ENCODE data around the gene GGCX.
"Not testable (repeated sequence)": the region's sequence is repeated elsewhere in the genome, so short reads cannot be mapped to it uniquely, and the experiment has no call there.

GGCX gene

DNA sequence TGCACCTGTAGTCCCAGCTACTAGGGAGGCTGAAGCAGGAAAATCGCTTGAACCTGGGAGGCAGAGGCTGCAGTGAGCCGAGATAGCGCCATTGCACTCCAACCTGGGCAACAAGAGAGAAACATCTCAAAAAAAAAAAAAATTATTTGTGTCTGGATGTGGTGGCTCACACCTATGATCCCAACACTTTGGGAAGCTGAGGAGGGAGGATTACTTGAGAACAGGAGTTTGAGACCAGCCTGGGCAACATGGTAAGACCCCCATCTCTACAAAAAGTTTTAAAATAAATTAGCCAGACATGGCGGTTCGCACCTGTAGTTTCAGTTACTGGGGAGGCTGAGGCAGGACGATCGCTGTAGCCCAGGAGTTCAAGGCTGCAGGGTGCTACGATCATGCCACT is 14.4 kb upstream of the GGCX start:
- DNase-seq (ENCODE audit: low read depth, low spot score): no peak

DNA sequence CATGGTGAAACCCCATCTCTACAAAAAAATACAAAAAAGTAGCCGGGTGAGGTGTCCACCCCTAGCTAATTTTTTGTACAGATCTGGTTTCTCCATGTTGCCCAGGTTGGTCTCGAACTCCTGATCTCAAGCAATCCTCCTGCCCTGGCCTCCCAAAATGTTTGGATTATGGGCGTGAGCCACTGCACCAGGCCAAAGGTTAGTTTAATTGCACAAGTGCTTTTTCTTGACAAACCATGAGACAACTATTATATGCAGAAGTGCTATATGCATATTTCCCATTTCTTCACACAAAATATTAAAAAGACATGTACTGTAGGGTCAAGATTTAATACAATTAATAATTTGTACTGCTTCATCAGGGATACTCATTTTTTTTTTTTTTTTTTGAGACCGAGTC is 5.0 kb upstream of the GGCX start:
- DNase-seq (ENCODE audit: low read depth, low spot score): no peak

DNA sequence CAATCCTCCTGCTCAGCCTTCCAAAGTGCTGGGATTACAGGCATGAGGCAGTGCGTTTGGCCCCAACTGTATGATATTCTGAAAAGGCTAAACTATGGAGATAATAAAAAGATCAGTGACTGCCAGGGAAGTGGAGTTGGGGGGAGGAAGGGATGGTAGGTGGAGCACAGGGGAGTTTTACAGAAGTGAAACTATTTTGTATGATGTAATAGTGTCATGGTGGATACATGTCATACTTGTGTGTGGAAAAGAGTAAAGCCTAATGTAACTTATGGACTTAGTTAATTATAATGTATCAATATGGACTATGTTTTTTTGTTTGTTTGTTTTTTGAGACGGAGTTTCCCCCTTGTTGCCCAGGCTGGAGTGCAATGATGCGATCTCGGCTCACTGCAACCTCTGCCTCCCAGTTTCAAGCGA is 2.9 kb upstream of the GGCX start:
- DNase-seq (ENCODE audit: low read depth, low spot score): no peak

DNA sequence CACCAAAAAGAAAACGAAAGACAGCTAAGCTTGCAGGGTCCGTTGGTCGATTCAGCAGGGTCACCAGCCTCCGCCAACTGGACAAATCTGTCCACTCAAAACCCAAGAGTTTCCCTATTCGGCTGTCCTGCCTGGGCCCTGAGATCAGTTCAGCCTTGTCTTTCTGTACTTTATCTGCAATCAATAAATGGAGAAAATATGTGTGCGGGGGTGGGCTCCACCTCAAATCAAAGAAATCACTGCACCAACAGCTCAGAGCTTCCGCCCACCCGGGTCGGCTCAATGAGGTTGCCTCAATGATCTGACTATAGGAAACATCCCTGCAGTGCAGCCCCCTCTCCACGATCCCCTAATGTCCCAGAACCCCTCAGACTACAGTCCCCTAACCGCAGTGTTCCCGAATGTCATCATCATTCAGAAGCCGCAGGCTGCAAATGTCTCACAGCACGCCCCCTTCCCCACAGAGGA is 447 bp downstream of the GGCX start:
- DNase-seq (ENCODE audit: low read depth, low spot score): no peak

DNA sequence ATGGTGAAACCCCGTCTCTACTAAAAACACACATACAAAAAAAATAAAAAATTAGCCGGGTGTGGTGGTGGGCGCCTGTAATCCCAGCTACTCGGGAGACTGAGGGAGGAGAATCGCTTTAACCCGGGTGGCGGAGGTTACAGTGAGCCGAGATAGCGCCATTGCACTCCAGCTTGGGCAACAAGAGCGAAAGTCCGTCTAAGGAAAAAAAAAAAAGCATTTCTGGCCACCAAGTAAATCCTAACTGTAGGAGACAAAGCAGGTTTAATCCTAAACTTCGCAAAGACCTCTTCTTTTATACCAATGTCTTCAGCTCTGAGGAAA is 928 bp downstream of the GGCX start:
- DNase-seq (ENCODE audit: low read depth, low spot score): not testable (repeated sequence)

DNA sequence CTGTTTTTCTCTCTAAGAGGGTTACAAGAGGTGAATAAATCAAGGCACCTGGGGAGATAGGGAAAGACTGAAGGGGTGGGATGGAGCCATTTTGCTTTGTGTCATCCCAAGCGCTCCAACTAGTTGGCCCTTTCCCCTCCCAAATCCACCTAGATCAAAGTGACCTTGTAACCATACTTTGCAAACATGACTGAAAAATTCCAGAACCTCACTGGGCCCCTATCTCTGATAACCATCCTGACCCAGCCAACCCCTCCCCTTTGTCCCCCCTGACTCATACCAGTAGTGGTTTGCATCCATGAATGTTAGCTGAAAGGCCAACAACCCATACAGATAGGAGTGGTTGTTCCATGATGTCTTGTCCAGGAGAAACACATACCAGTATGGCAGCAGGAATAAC is 3.1 kb downstream of the GGCX start:
- no peak for DNase-seq (ENCODE audit: low read depth, low spot score)

DNA sequence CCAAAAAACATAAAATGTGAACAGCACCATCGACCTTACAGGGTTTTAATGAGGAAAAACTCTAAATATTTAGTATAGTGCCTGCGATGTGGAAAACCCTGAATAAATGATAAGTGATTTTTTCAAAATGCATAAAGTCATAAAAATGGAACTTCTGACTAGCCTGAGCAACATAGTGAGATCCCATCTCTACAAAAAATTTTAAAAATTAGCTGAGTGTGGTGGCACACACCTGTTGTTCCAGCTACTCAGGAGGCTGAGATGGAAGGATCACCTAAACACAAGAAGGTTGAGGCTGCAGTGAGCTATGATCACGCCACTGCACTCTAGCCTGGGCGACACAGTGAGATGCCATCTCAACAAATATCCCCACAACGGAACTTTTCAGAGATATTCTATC is 4.2 kb downstream of the GGCX start:
- no peak for DNase-seq (ENCODE audit: low read depth, low spot score)

DNA sequence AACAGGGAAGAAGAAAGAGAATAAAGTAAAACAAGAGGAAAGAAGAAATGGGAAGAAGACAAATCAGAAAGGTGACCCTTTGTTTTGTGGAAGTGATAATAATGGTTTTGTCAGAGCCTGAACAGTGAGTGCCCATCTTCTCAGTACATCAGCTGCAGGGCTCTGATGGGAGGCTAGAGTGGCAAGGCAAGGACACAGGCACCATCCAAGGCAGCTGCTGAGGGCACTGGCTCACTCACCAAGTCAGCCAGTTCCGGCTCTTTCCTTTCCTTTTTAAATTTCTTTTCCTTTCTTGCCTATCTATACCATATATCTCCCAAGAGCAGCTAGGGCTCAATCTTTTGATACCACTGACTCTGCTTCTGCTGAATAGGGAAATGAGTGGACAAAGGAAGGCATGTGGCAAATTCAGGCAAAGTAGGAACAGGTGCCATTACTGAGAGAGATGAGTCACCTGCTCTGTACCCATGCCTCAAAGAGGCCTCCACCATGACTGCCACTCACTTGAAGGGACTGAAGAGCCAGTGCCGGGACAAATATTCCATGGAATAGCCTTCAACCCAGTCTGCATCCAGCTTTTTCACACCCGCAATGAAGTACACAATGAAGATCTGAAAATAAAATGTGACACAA is 6.2 kb downstream of the GGCX start:
- no peak for DNase-seq (ENCODE audit: low read depth, low spot score)

DNA sequence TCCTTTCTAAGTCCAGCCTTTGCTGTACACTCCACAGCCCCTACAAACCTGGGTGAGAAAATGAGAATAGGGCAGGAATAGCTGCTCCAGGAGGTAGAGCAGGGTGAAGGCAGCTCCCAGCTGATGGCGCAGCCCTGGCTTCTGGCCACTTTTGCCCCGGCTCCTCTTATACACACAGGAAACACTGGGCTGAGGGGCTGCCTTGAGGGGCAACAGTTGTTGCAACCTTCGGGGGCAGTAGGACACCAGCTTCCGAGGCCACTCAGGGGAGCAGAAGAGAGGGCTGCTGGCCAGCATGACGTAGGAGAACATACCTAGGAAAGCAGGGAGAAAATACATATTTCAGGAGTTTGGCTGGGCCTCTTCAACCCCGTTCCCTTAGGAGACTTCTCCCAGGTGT is 8.1 kb downstream of the GGCX start:
- no peak for DNase-seq (ENCODE audit: low read depth, low spot score)

DNA sequence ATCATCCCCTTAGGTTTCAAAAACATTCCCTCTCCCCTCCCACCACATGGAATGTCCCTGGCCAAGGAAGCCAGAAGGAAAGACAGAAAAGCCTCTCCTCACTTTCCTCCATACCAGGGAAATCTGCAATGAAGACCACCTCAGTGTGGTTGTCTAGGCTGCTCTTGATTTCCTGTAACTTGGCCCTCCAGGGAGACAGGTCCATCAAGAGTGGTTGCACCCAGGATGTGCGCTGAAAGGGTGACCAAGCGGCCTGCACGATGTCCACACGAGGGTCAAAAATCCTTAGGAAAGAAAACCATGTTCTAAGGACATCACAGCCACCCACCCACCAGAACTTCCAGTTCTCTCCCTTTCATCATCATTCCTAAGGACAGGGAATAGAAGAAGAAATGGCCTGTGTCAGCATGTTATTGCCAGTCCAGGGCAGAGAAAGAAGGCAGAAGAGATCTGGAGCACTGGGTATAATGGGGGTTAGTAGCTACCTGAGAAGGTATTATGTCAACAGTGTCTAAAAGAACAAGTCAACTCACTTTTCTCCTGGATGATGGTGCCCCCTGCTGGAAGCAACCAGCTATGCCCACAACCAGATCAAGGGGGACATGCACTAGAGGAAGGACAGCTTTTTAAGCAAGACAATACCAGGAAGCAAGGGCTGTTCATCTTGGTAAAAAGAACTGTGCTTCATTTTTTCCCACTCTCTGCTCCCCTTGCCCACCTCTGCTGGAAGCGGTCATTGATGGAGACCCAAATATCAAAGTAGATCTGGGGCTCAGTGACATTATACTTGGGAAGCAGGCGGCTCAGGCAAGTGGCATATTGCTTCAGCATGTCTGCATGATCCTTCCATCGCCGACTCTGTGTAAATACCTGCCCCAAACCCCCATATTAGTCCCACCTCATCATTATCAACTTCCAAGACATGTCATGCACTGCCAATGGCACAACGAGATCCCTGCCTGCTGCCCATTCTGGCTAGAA is 9.3 kb downstream of the GGCX start:
- peak; percentile 62 for DNase-seq (ENCODE audit: low read depth, low spot score)

DNA sequence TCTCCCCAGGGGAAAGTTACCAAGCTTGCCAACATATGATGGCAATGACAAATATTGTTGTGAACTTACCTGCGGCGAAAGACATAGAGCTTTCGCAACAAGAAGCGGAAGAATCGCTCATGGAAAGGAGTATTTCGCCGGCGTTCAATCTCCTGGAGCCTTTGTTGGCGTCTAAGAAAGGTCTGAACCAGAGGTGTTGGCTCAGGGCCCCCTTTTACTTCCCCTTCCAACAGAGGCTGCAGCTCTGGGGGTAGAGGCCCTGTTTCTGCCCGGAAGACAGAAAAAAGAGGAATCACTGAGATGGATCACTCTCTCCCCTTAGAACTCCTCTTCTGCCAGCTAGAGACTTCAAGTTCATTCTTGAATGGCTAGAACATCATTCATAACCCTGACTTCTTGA is 10.8 kb downstream of the GGCX start:
- no peak for DNase-seq (ENCODE audit: low read depth, low spot score)

DNA sequence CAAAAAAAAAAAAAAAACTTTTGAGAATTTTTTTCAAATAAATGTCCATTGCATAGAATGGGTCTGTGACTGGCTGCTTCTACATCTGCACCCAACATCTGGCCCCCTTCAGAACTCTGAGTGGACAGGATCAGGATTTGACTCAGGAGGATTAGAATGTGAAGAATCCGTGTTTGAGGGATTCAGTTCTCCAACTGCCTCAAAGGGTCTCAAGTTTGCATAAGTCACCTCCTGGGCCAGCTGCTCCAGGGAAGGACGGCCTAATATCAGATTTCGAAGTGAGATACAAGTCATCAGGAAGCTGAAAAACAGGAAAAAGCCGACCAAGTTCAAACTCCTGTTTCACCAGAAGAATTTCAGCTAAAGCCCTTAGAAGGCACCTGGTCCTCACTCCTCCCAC is 11.5 kb downstream of the GGCX start:
- peak; percentile 50 for DNase-seq (ENCODE audit: low read depth, low spot score)

DNA sequence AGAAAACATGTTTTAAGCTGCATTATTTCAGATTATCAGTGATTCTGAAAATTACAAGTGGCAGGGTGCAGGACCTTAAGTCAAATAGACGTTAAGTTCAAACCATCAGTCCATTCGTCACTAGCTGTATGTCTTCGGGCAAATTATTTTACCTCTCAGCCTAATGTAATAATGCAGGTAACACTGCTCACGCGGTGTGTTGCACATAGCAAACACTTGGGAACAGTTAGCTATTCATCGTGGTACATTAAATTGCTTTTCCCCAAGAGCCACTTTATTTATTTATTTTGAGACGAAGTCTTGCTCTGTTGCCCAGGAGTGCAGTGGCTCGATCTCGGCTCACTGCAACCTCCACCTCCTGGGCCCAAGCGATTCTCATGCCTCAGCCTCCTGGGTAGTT is 12.2 kb downstream of the GGCX start:
- no peak for DNase-seq (ENCODE audit: low read depth, low spot score)

DNA sequence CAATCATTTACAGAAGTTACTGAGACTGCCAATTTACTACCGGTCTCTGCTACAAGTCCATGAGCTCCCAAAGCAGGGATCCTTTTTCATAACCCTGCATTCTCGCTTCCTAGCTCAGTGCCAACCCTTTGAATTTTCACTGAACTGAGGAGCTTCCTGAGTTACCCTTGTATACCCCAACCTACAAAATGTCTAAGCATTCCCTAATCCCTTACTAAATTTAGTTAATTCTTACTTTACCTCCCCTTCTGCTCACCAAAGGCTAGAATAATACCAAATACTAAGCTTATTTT is 12.7 kb downstream of the GGCX start:
- no peak for DNase-seq (ENCODE audit: low read depth, low spot score)

DNA sequence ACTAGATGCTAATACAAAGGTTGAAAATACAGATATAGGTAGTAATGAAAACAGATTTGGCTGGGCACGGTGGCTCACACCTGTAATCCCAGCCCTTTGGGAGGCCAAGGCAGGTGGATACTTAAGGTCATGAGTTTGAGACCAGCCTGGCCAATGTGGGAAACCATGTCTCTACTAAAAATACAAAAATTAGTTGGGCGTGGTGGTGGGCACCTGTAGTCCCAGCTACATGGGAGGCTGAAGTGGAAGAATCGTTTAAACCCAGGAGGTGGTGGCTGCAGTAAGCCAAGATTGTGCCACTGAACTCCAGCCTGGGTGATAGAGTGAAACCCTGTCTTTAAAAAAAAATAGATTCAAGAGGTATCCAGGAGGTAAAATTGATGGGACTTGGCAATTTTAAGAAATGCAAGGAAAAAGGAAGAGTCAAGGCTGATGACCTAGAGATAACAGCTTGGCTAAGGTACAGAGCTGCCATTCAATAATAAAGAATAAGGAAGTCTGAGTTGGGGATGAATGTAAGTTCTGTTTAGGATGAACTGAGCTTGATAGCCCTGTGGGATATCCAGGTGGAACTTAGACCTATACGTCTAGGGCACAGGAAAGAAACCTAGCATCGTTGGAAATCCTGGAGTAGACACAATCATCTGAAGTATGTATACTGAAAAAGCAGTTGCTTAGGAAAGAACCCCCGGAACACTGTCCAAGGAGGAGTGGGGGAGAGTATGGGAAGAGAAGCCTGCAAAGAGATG is 13.3 kb downstream of the GGCX start:
- DNase-seq (ENCODE audit: low read depth, low spot score): no peak

DNA sequence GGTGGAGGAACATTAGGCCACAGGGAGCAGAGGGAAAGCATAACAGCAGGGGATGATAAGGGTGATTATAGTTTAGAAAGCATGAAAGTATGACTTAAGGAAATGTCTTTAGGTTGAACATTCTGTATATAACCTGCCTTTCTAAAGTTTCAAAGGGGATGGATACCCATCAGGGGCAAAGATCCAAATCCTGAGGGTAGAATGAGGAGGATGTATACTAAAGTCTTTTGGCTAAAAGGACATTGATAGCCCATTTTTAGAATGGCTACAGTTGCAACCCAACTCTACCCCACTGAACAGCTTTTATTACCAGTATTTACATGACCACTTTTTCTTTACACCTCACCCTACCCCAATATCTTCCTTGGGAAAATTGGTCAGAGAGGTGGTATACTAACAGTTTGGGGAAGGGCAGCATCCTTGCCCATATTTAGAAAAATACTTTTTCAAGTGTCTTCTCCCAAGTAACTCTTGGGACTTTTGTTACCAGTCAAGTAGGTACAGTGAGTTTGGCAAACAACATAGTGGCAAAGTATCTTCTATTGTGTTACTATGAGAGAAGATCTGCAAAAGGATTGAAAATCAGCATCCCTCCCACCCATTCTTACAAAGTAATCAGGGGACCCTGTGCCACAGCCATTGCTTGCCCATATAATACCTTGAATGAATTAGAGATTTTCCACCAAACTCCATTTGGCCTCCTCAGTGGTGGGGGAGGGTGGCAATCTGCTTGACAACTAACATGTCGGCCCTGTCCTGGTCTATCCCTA is 14.0 kb downstream of the GGCX start:
- DNase-seq (ENCODE audit: low read depth, low spot score): no peak

DNA sequence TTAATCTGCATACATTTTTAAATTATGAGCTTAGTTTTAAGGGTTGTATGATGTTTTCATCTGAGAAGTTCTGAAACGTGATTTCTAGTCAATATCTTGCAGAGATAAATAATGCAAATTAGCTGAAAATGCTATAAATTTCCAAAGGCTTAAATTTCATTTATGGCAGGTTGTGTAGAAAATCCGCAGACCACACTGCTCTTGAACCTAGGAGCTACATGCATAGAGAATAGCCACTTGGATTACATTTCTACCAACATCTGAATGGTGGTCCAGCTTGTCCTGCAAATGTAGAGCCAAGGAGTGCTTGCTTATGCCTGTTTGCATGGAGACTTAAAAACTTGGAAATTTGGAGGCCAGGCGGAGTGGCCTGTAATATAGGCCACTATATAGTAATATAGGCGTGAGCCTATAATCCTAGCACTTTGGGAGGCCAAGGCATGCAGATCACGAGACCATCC is 15.5 kb downstream of the GGCX start:
- no peak for DNase-seq (ENCODE audit: low read depth, low spot score)

DNA sequence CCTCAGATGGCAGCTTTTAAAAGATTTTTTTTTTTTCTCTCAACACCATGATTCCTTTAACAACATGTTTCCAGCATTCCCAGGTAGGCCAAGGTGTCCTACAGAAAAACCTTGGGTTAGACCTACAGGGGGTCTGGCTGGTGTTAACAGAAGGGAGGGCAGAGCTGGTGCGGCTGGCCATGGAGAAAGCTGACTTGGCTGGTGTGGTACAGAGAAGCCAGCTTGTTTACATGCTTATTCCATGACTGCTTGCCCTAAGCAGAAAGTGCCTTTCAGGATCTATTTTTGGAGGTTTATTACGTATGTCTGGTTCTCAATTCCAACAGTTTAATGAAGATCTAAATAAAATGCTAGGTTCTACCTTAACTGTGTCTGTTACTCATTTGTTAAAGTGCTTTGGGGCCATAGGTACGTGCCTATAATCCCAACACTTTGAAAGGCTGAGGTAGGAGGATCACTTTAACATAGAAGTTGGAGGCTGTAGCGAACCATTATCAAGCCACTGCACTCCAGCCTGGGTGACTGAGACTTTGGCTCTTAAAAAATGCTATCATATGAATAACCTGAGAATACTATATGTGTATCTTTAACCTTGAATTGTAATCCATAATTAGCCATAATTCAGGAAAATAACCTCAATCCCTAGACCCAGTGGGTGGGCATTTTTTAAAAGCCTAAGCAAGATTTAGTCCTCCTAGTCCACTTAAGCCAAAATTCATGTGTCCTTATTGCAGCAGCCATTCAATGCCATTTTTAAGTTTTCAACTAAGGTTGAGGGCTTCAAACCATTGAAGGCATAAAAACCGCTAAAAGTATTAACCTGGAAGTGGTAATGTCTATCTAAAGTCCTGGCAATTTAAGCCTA is 16.1 kb downstream of the GGCX start:
- not testable (repeated sequence) for DNase-seq (ENCODE audit: low read depth, low spot score)

DNA sequence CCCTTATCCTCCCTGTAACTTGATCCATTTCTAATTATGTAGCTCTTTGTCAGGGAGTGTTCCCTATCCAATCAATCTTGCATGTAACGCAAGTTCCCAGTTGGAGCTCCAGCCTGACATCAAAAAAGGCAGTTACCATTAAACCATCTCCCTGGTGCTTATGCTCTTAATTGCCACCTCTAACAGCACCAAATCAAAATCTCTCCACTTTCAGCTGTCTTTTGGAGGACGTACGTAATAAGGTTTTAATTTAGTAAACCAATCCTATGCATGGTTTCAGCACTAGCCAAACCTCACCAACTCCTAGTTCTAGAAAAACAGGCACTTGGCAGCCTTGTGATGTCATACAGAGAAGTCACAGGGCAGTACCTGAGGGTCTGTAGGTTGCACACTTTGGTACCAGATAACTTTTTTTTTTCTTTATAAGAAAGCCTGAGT is 17.0 kb downstream of the GGCX start:
- not testable (repeated sequence) for DNase-seq (ENCODE audit: low read depth, low spot score)

DNA sequence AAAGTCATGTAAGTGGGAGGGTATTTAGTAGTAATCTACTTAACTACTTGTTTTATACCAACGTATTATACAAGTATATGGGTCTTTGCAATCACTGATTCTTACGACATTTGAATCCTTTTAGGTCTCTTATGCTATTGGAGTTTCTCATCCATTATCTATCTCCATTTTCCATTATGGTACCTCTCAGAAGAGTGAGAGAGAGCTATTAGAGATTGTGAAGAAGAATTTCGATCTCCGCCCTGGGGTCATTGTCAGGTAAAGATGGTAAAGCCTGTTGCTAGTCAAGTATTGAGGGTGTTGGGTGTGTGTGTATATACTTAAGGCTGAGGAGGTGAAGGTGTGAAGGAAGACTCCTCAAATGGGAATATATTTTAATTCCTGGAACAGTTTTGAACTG is 18.5 kb downstream of the GGCX start:
- no peak for DNase-seq (ENCODE audit: low read depth, low spot score)
